ENCODE results near the gene NDE1. TPM values are rescaled to one million over a fixed set of nuclear protein-coding genes. Genes with fewer than 3 reads are reported as not detected.
A peak's percentile ranks its signal among the peaks of the same experiment; 100 is the strongest.

NDE1 gene
- total and polyA plus RNA-seq, 4 donors = 2.5 to 17.3 (median 4.4) TPM

- Histone ChIP-seq H3K9ac (ENCODE audit: low read depth in 1 of 2, low read length in 2 of 2) (no peak overlapping the region), H3K4me1 (ENCODE audit: control insufficient read depth in 4 of 4, insufficient read depth in 4 of 4, low read length in 3 of 4) (peaks cover 4 to 13% (median 10%) of the 10 kb centered on the region in 4 donors), H3K9me3 (ENCODE audit: control insufficient read depth in 4 of 4, low read length in 3 of 4) (no peaks in the 10 kb centered on the region), H3K27me3 (ENCODE audit: control insufficient read depth in 4 of 4, insufficient read depth in 4 of 4, low read length in 3 of 4) (no peaks in the 10 kb centered on the region), H3K27ac (ENCODE audit: low read depth in 1 of 2, low read length in 2 of 2) (no peak overlapping the region), H3K4me3 (ENCODE audit: low read depth in 1 of 3, low read length in 3 of 3) (no peak overlapping the region), H3K36me3 (ENCODE audit: control insufficient read depth in 4 of 4, insufficient read depth in 3 of 4, low read depth in 1 of 4, low read length in 3 of 4) (peaks cover 0 to 6% (median 2%) of the 10 kb centered on the region in 4 donors)
- DNase-seq (ENCODE audit: low spot score) = no peak
- 97% methylated on average over 5 of the region's 5 CpGs for WGBS
- TF ChIP-seq RAD21 (IDR thresholded peaks at IDR 0.05) (no peak), HNF4G (IDR thresholded peaks at IDR 0.05) (no peak), YY1 (IDR thresholded peaks at IDR 0.05) (no peak), FOXA1 (IDR thresholded peaks at IDR 0.05) (no peak), RXRA (IDR thresholded peaks at IDR 0.05) (no peak), TAF1 (conservative IDR thresholded peaks at IDR 0.05) (no peak)
- TF ChIP-seq, protein P1, sequence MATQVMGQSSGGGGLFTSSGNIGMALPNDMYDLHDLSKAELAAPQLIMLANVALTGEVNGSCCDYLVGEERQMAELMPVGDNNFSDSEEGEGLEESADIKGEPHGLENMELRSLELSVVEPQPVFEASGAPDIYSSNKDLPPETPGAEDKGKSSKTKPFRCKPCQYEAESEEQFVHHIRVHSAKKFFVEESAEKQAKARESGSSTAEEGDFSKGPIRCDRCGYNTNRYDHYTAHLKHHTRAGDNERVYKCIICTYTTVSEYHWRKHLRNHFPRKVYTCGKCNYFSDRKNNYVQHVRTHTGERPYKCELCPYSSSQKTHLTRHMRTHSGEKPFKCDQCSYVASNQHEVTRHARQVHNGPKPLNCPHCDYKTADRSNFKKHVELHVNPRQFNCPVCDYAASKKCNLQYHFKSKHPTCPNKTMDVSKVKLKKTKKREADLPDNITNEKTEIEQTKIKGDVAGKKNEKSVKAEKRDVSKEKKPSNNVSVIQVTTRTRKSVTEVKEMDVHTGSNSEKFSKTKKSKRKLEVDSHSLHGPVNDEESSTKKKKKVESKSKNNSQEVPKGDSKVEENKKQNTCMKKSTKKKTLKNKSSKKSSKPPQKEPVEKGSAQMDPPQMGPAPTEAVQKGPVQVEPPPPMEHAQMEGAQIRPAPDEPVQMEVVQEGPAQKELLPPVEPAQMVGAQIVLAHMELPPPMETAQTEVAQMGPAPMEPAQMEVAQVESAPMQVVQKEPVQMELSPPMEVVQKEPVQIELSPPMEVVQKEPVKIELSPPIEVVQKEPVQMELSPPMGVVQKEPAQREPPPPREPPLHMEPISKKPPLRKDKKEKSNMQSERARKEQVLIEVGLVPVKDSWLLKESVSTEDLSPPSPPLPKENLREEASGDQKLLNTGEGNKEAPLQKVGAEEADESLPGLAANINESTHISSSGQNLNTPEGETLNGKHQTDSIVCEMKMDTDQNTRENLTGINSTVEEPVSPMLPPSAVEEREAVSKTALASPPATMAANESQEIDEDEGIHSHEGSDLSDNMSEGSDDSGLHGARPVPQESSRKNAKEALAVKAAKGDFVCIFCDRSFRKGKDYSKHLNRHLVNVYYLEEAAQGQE (IDR thresholded peaks at IDR 0.05) = no peak
- TF ChIP-seq, protein P2, sequence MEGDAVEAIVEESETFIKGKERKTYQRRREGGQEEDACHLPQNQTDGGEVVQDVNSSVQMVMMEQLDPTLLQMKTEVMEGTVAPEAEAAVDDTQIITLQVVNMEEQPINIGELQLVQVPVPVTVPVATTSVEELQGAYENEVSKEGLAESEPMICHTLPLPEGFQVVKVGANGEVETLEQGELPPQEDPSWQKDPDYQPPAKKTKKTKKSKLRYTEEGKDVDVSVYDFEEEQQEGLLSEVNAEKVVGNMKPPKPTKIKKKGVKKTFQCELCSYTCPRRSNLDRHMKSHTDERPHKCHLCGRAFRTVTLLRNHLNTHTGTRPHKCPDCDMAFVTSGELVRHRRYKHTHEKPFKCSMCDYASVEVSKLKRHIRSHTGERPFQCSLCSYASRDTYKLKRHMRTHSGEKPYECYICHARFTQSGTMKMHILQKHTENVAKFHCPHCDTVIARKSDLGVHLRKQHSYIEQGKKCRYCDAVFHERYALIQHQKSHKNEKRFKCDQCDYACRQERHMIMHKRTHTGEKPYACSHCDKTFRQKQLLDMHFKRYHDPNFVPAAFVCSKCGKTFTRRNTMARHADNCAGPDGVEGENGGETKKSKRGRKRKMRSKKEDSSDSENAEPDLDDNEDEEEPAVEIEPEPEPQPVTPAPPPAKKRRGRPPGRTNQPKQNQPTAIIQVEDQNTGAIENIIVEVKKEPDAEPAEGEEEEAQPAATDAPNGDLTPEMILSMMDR (IDR thresholded peaks at IDR 0.05; ENCODE audit: low read depth, low read length, missing input control) = no peak
- TF ChIP-seq, protein P3, sequence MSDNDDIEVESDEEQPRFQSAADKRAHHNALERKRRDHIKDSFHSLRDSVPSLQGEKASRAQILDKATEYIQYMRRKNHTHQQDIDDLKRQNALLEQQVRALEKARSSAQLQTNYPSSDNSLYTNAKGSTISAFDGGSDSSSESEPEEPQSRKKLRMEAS (IDR thresholded peaks at IDR 0.05) = no peak
Observed at GRCh38 chr16:15677447-15677846, 27.4 kb downstream of the NDE1 start.

GRCh38 chr16:15682105-15682570 is 32.1 kb downstream of the NDE1 start:
- no peak overlapping the region for H3K4me3 ChIP-seq (ENCODE audit: low read depth in 1 of 3, low read length in 3 of 3)
- H3K36me3 ChIP-seq (ENCODE audit: control insufficient read depth in 4 of 4, insufficient read depth in 3 of 4, low read depth in 1 of 4, low read length in 3 of 4) = peaks cover 0 to 6% (median 2%) of the 10 kb centered on the region in 4 donors
- H3K9ac ChIP-seq (ENCODE audit: low read depth in 1 of 2, low read length in 2 of 2) = no peak overlapping the region
- 77% methylated on average over 7 of the region's 7 CpGs for WGBS
- no peaks in the 10 kb centered on the region for H3K27me3 ChIP-seq (ENCODE audit: control insufficient read depth in 4 of 4, insufficient read depth in 4 of 4, low read length in 3 of 4)
- no peak overlapping the region for H3K27ac ChIP-seq (ENCODE audit: low read depth in 1 of 2, low read length in 2 of 2)
- TF ChIP-seq, protein P2 (IDR thresholded peaks at IDR 0.05; ENCODE audit: low read depth, low read length, missing input control) = peak; percentile 5
- TF ChIP-seq HNF4A (conservative IDR thresholded peaks at IDR 0.05) = no peak
- H3K9me3 ChIP-seq (ENCODE audit: control insufficient read depth in 4 of 4, low read length in 3 of 4) = no peaks in the 10 kb centered on the region
- no peaks in the 10 kb centered on the region for H3K4me1 ChIP-seq (ENCODE audit: control insufficient read depth in 4 of 4, insufficient read depth in 4 of 4, low read length in 3 of 4)
- DNase-seq (ENCODE audit: low spot score) = no peak

Measured in liver (tissue), 9 donors.